Panc1 (cell line): ENCODE measurements around the gene PPP1R1B. TPM values are rescaled to one million over a fixed set of nuclear protein-coding genes. Genes with fewer than 3 reads are reported as not detected.

Experiments used
- ATAC-seq: fragments of 200-7000 bp; cut with Tn5 transposase; 2 replicates; pipeline ENCODE4 v1.9.1; 2020; ENCODE audit warnings: mild to moderate bottlenecking, moderate library complexity
- BruUV-seq: library from RNA; stranded (reverse); fragments of 400-500 nt; replicated peaks from 2 replicates; lab custom pipeline; 2021; lab: Mats Ljungman, UMichigan
- CTCF ChIA-PET: fragments of 300-600 bp; sonication (Branson Sonifier 250); formaldehyde crosslinking; loops from one replicate; lab custom pipeline; 2022; ENCODE audit warnings: antibody characterized with exemption; lab: Charles Lee
- POLR2A ChIA-PET: fragments of 300-600 bp; sonication (Branson Sonifier 250); formaldehyde crosslinking; loops from one replicate; lab custom pipeline; 2022; ENCODE audit warnings: antibody characterized with exemption; lab: Charles Lee
- DNase-seq: peaks from one replicate; pipeline ENCODE4 v3.0.0-alpha.2; 2010; ENCODE audit warnings: low read depth, low spot score
- H3K27ac ChIP-seq: 2 replicates; pipeline ENCODE4 v1.5.1; 2011; ENCODE audit warnings: mild to moderate bottlenecking, low read length, inconsistent platforms
- H3K27me3 ChIP-seq: fragments of 200-500 bp; sonication (Bioruptor generic); 2 replicates; pipeline ENCODE4 v1.6.0; 2014; ENCODE audit warnings: low read length, inconsistent platforms; ENCODE audit not compliant: control insufficient read depth, insufficient read depth
- H3K36me3 ChIP-seq: fragments of 200-500 bp; sonication (Bioruptor generic); 2 replicates; pipeline ENCODE4 v1.5.1; 2014; ENCODE audit warnings: inconsistent platforms, mild to moderate bottlenecking, low read length, moderate library complexity; ENCODE audit not compliant: control insufficient read depth, insufficient read depth
- H3K4me1 ChIP-seq: 2 replicates; pipeline ENCODE4 v1.5.1; 2011; ENCODE audit warnings: inconsistent platforms, mild to moderate bottlenecking, low read length, moderate library complexity; ENCODE audit not compliant: control insufficient read depth, insufficient read depth
- H3K4me3 ChIP-seq, 2 experiments: 2 replicates each; pipeline ENCODE4 v1.5.1; 2011 to 2012; ENCODE audit warnings: low read depth in 2 of 2, low read length in 2 of 2, mild to moderate bottlenecking in 2 of 2, inconsistent platforms in 1 of 2, moderate library complexity in 1 of 2
- H3K9me3 ChIP-seq: fragments of 200-500 bp; sonication (Bioruptor generic); 2 replicates; pipeline ENCODE4 v1.5.1; 2014; ENCODE audit warnings: low read depth, mild to moderate bottlenecking, inconsistent platforms, low read length, moderate library complexity; ENCODE audit not compliant: control insufficient read depth, insufficient read depth
- CTCF ChIP-seq: fragments of 450-650 bp; IDR thresholded peaks from 2 replicates; pipeline ENCODE4 v1.5.1; 2017; ENCODE audit warnings: mild to moderate bottlenecking
- POLR2AphosphoS5 ChIP-seq: IDR thresholded peaks from 2 replicates; pipeline ENCODE4 v1.6.1; 2012; ENCODE audit warnings: mild to moderate bottlenecking, low read depth, low read length, moderate library complexity
- SIN3A ChIP-seq: IDR thresholded peaks from 2 replicates; pipeline ENCODE4 v1.6.1; 2012; ENCODE audit warnings: low read depth, mild to moderate bottlenecking, low read length, moderate library complexity, borderline replicate concordance; ENCODE audit not compliant: insufficient read depth
- TCF7L2 ChIP-seq: IDR thresholded peaks from 2 replicates; pipeline ENCODE4 v1.6.1; 2011; ENCODE audit warnings: mild to moderate bottlenecking, low read depth, low read length, inconsistent platforms
- in situ Hi-C: cut with HindIII; loops from 2 replicates; pipeline ENCODE4 v1.10.0; 2016; ENCODE audit warnings: low sequenced_read_pairs, low pct_unique_long_range_greater_than_20kb
- intact Hi-C: fragments of 100-400 bp; cut with micrococcal nuclease; formaldehyde crosslinking; loops from one replicate; pipeline ENCODE4 v1.10.0; 2022; ENCODE audit not compliant: unreplicated experiment
- total RNA-seq: library from RNA; stranded (reverse); gene quantifications from one replicate; pipeline ENCODE4 v1.2.1, GENCODE V29; 2021; ENCODE audit not compliant: unreplicated experiment
- TF ChIP-seq, protein P1 (sequence below), 2 experiments: IDR thresholded peaks; 2 replicates each; pipeline ENCODE4 v1.6.1; 2011 to 2012; ENCODE audit warnings: low read depth in 2 of 2, control low read depth in 1 of 2, low read length in 1 of 2, mild to moderate bottlenecking in 1 of 2, moderate library complexity in 1 of 2; ENCODE audit not compliant: insufficient read depth in 1 of 2

Gene PPP1R1B
- total RNA-seq, 1 experiment from 2014 or later, result 45.7 TPM

GRCh38 chr17:39617446-39618245 is 9.1 kb upstream of the PPP1R1B start:
- intact Hi-C loops (no loop called here), in situ Hi-C loops (no loop called here)
- ChIA-PET CTCF (interaction anchor here (0.5 to 0.7 kb wide), 2 partner anchors 41 to 68 kb away, joined by 3 to 4 read pairs; no protein-coding TSS in a partner anchor), POLR2A (no interaction called here)
- Histone ChIP-seq H3K4me1 (no peaks in the 10 kb centered on the region), H3K9me3 (no peaks in the 10 kb centered on the region), H3K27ac (no peak overlapping the region), H3K4me3 (peak overlapping the region; percentile 46 to 73), H3K27me3 (no peaks in the 10 kb centered on the region), H3K36me3 (no peaks in the 10 kb centered on the region)
- ATAC-seq (peak; percentile 76), DNase-seq (no peak)
- TF ChIP-seq SIN3A (no peak), TCF7L2 (no peak), CTCF (no peak), POLR2AphosphoS5 (no peak)
- TF ChIP-seq, protein P1, sequence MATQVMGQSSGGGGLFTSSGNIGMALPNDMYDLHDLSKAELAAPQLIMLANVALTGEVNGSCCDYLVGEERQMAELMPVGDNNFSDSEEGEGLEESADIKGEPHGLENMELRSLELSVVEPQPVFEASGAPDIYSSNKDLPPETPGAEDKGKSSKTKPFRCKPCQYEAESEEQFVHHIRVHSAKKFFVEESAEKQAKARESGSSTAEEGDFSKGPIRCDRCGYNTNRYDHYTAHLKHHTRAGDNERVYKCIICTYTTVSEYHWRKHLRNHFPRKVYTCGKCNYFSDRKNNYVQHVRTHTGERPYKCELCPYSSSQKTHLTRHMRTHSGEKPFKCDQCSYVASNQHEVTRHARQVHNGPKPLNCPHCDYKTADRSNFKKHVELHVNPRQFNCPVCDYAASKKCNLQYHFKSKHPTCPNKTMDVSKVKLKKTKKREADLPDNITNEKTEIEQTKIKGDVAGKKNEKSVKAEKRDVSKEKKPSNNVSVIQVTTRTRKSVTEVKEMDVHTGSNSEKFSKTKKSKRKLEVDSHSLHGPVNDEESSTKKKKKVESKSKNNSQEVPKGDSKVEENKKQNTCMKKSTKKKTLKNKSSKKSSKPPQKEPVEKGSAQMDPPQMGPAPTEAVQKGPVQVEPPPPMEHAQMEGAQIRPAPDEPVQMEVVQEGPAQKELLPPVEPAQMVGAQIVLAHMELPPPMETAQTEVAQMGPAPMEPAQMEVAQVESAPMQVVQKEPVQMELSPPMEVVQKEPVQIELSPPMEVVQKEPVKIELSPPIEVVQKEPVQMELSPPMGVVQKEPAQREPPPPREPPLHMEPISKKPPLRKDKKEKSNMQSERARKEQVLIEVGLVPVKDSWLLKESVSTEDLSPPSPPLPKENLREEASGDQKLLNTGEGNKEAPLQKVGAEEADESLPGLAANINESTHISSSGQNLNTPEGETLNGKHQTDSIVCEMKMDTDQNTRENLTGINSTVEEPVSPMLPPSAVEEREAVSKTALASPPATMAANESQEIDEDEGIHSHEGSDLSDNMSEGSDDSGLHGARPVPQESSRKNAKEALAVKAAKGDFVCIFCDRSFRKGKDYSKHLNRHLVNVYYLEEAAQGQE (IDR thresholded peaks at IDR 0.05; ENCODE audit: insufficient read depth in 1 of 2, low read depth in 2 of 2, low read length in 1 of 2), result no peak
- BruUV-seq, result no TSS peak

- ATAC-seq, result peak; percentile 14; the same call in 1 of the 2 replicates
- Histone ChIP-seq H3K27ac (peak overlapping the region; percentile 44; the same call in 1 of the 2 replicates), H3K9me3 (no peaks in the 10 kb centered on the region), H3K27me3 (no peaks in the 10 kb centered on the region), H3K4me1 (no peaks in the 10 kb centered on the region), H3K36me3 (no peaks in the 10 kb centered on the region), H3K4me3 (peak overlapping the region; percentile 46 to 73)
- no TSS peak for BruUV-seq
- intact Hi-C loops, result no loop called here
- ChIA-PET CTCF (interaction anchor here (0.5 kb wide), 1 partner anchor 68 kb away, joined by 4 read pairs; no protein-coding TSS in a partner anchor), POLR2A (no interaction called here)
- TF ChIP-seq TCF7L2, result no peak
- TF ChIP-seq POLR2AphosphoS5, result no peak
- TF ChIP-seq CTCF, result no peak
- TF ChIP-seq SIN3A, result no peak
- TF ChIP-seq, protein P1 (IDR thresholded peaks at IDR 0.05; ENCODE audit: insufficient read depth in 1 of 2, low read depth in 2 of 2, low read length in 1 of 2), result no peak
- in situ Hi-C loops, result no loop called here
- DNase-seq, result no peak
Observed at GRCh38 chr17:39618246-39618913, 8.4 kb upstream of the PPP1R1B start.
